ENCODE data around the gene CTAGE1.

The CTAGE1 gene

DNA sequence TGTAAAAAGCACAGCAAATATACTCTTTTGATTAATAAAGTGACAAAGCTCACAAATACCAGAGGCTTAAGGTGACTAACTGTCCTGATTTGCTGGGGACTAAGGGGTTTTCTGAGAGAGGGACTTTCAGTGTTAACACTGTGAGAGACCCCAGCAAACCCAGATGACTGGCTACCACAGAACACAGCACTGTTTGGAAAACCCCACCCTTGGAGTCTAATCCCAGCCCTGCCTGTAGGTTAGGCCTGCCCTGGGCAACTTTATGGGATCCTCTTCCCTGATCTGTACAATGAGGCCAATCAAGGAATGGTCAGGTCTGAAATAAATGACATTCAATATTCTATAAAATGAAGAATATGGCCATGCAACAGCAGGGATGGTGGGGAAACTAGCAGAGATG is 30.5 kb upstream of the CTAGE1 start:
- peaks cover 7% of the 10 kb centered on the region for H3K36me3 Mint-ChIP-seq (ENCODE audit: low read depth)
- H3K4me3 Mint-ChIP-seq = no peak overlapping the region
- H3K4me1 Mint-ChIP-seq (ENCODE audit: low read depth) = peaks cover 3% of the 10 kb centered on the region

GRCh38 chr18:22447792-22448191 is 30.1 kb upstream of the CTAGE1 start:
- Mint-ChIP-seq H3K9me3 (peaks cover 20% of the 10 kb centered on the region), H3K4me3 (no peak overlapping the region), H3K4me1 (ENCODE audit: low read depth) (peaks cover 2% of the 10 kb centered on the region), H3K36me3 (ENCODE audit: low read depth) (peaks cover 7% of the 10 kb centered on the region), H3K27me3 (peaks cover 3% of the 10 kb centered on the region), H3K27ac (no peak overlapping the region)

More for the DNA sequence above, 30.5 kb upstream of the CTAGE1 start:
- no peak overlapping the region for H3K27ac Mint-ChIP-seq
- H3K27me3 Mint-ChIP-seq = peaks cover 3% of the 10 kb centered on the region
- H3K9me3 Mint-ChIP-seq = peaks cover 20% of the 10 kb centered on the region

GRCh38 chr18:22446911-22447310 is 29.2 kb upstream of the CTAGE1 start:
- H3K4me1 Mint-ChIP-seq (ENCODE audit: low read depth) = no peaks in the 10 kb centered on the region

GRCh38 chr18:22446325-22446724 is 28.6 kb upstream of the CTAGE1 start:
- Mint-ChIP-seq H3K4me1 (ENCODE audit: low read depth) (no peaks in the 10 kb centered on the region), H3K27ac (no peak overlapping the region), H3K36me3 (ENCODE audit: low read depth) (peaks cover 7% of the 10 kb centered on the region), H3K4me3 (no peak overlapping the region), H3K9me3 (peaks cover 20% of the 10 kb centered on the region), H3K27me3 (peaks cover 3% of the 10 kb centered on the region)

More at GRCh38 chr18:22446911-22447310, 29.2 kb upstream of the CTAGE1 start:
- Mint-ChIP-seq H3K36me3 (ENCODE audit: low read depth) (peaks cover 7% of the 10 kb centered on the region), H3K27ac (no peak overlapping the region), H3K4me3 (no peak overlapping the region), H3K27me3 (peaks cover 3% of the 10 kb centered on the region), H3K9me3 (peaks cover 20% of the 10 kb centered on the region)

DNA sequence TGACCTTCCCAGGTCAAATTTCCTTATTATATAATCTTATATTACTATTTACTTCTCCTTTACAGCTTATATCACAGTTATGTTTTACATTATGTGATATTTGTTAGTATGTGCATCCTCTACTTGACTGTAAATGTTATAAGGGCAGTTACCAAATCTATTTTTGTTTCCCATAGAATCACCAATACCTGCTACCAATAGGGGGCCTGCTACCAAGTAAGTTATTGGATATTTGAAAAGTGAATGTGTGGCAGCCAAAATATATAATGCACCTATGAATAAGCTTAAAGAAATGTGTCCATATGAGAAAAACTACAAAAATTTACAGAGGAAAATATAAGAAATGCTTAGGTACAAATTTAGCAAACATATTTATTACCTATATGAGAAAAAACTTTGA is 23.9 kb upstream of the CTAGE1 start:
- Mint-ChIP-seq H3K4me3 (no peak overlapping the region), H3K27me3 (peaks cover 3% of the 10 kb centered on the region), H3K27ac (no peak overlapping the region), H3K4me1 (ENCODE audit: low read depth) (no peaks in the 10 kb centered on the region), H3K36me3 (ENCODE audit: low read depth) (no peaks in the 10 kb centered on the region), H3K9me3 (no peaks in the 10 kb centered on the region)

DNA sequence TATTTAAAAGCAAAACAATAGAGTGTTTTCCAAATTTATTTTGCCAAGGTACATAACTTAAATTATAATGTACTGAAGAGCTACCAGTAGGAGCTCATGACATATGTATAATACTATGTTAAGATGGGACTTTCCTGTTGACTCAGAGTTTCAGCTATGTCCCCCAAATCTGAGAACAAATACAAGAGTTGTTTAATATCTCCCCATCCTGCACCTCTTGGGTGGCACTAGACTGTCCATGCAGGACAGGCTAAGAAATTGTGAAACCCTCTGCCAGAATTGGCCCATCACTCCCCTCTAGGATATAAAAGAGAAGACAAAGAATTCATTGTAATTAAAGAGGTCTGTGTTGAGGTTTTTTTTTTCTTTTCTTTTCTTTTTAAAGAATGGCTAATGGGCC is 21.7 kb upstream of the CTAGE1 start:
- Mint-ChIP-seq H3K27me3 (no peaks in the 10 kb centered on the region), H3K4me1 (ENCODE audit: low read depth) (no peaks in the 10 kb centered on the region), H3K4me3 (no peak overlapping the region), H3K36me3 (ENCODE audit: low read depth) (no peaks in the 10 kb centered on the region), H3K27ac (no peak overlapping the region), H3K9me3 (no peaks in the 10 kb centered on the region)

DNA sequence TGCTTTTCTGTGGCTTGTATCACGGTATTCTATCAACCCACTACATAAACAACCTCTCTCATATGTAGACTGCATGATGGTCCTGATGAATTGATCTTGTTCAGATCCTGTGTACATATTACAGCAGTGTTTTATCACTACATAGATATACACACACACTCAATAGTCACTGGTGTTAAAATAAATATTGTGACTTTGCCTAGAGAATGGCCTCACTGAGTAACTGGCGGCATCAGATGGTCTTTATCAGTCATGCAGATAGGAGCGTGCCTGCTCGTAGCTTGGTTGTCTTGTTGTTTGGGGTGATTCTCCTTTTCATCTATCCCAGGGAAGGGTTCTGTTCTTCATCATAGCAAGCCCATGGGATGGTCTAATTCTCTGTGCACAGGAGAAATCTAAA is 18.4 kb upstream of the CTAGE1 start:
- H3K4me1 Mint-ChIP-seq (ENCODE audit: low read depth) = no peaks in the 10 kb centered on the region
- H3K27me3 Mint-ChIP-seq = no peaks in the 10 kb centered on the region
- no peak overlapping the region for H3K4me3 Mint-ChIP-seq
- no peak overlapping the region for H3K27ac Mint-ChIP-seq
- no peaks in the 10 kb centered on the region for H3K36me3 Mint-ChIP-seq (ENCODE audit: low read depth)
- H3K9me3 Mint-ChIP-seq = no peaks in the 10 kb centered on the region

DNA sequence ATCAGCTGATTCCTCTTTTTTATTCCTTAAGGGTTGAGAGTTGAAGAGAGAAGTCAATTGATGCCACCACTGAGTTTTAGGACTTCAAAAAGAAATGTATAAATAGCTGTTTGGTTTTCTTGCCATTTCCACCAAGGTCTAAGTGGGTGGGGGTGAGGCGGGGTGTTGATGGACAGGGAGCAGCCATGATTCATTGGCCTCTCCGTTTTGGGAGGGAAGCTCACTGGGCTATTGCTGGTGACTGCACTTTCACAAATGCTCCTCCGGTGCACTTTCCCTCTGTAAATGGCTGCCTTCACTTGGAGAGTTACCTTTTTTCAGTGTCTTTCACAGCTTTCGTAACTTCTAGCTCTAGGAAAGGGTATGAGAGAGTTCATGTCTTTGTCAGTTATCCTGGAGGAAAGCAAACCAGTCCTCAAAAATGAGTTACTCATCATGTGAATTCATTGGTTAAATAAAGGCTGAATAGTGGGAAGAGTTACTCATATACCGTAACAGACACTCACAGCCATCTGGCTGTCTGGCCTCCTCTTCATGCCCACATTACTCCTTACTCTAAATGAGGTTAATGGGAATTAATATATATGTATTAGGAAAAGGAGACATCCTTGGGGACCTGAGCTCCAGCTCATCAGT is 17.4 kb upstream of the CTAGE1 start:
- Mint-ChIP-seq H3K9me3 (no peaks in the 10 kb centered on the region), H3K36me3 (ENCODE audit: low read depth) (no peaks in the 10 kb centered on the region), H3K4me1 (ENCODE audit: low read depth) (no peaks in the 10 kb centered on the region), H3K4me3 (no peak overlapping the region), H3K27me3 (no peaks in the 10 kb centered on the region), H3K27ac (no peak overlapping the region)

- Mint-ChIP-seq H3K36me3 (ENCODE audit: low read depth) (no peaks in the 10 kb centered on the region), H3K27ac (no peak overlapping the region), H3K27me3 (no peaks in the 10 kb centered on the region), H3K4me1 (ENCODE audit: low read depth) (peaks cover 6% of the 10 kb centered on the region), H3K4me3 (no peak overlapping the region), H3K9me3 (no peaks in the 10 kb centered on the region)
Observed at GRCh38 chr18:22433956-22434355, 16.2 kb upstream of the CTAGE1 start.

- H3K4me3 Mint-ChIP-seq = no peak overlapping the region
- H3K9me3 Mint-ChIP-seq = no peaks in the 10 kb centered on the region
- H3K4me1 Mint-ChIP-seq (ENCODE audit: low read depth) = peaks cover 6% of the 10 kb centered on the region
Observed at GRCh38 chr18:22432657-22433137, 15.0 kb upstream of the CTAGE1 start.

DNA sequence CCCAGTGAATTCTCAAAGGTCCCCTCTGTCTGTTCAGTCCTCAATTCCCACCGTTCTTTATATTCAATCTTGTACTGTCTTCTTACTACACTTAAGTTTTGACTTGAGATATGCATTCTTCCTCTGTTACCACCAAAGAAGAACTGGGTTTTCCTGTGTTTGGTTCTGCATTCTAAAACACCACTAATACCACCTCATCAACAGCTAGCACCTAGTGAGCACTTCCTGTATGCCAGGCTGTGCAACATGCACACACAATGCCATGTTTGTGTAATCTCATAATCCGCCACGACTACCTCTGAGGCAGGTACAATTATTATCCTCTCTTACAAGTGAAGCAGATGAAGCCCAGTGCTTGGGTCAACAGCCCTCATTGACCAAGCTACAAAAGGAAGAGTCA is 11.8 kb upstream of the CTAGE1 start:
- Mint-ChIP-seq H3K27ac (no peak overlapping the region), H3K4me3 (no peak overlapping the region), H3K27me3 (no peaks in the 10 kb centered on the region), H3K36me3 (ENCODE audit: low read depth) (no peaks in the 10 kb centered on the region), H3K4me1 (ENCODE audit: low read depth) (peaks cover 6% of the 10 kb centered on the region), H3K9me3 (no peaks in the 10 kb centered on the region)

More at GRCh38 chr18:22432657-22433137, 15.0 kb upstream of the CTAGE1 start:
- Mint-ChIP-seq H3K36me3 (ENCODE audit: low read depth) (no peaks in the 10 kb centered on the region), H3K27me3 (no peaks in the 10 kb centered on the region), H3K27ac (no peak overlapping the region)

- Mint-ChIP-seq H3K27me3 (no peaks in the 10 kb centered on the region), H3K27ac (no peak overlapping the region), H3K36me3 (ENCODE audit: low read depth) (no peaks in the 10 kb centered on the region), H3K4me1 (ENCODE audit: low read depth) (peaks cover 6% of the 10 kb centered on the region), H3K9me3 (no peaks in the 10 kb centered on the region), H3K4me3 (no peak overlapping the region)
Observed at GRCh38 chr18:22428672-22429071, 11.0 kb upstream of the CTAGE1 start.

DNA sequence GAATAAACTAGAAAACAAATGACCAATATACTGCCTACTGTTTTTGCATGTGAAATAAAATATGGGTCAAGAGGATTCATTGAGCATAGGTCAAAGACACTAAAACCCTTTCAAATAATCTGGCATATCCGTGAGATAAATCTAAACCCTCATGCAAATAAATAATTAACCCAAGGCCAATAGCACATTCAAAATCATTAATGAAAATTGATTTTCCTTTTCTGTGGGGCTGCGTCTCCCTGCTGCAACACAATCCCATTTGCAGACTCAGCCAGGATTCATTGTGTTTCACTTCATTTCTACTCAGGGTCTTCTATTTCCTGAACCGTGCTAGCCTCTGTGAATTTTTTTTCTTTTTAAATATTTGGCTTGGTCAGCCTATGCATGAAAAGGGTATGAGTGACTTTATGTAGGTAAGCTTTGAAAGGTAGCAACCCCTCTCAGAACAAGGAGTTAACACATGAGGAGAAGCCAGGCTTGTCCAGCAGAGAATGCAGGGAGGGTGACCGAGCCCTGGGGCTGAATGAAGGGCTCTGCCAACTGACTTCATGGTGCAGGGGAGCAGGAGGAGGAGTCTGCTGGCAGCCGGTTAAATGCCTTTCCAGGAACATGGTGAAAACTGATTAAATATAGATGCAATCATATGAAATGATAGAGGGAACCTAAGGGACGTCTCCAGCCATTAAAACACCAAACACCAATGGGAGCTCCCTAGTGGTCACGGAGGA is 10.3 kb upstream of the CTAGE1 start:
- Mint-ChIP-seq H3K27ac (no peak overlapping the region), H3K27me3 (no peaks in the 10 kb centered on the region), H3K9me3 (no peaks in the 10 kb centered on the region), H3K4me1 (ENCODE audit: low read depth) (peaks cover 6% of the 10 kb centered on the region), H3K4me3 (no peak overlapping the region), H3K36me3 (ENCODE audit: low read depth) (no peaks in the 10 kb centered on the region)

GRCh38 chr18:22424565-22424963 is 6.8 kb upstream of the CTAGE1 start:
- H3K4me3 Mint-ChIP-seq = no peak overlapping the region
- peaks cover 3% of the 10 kb centered on the region for H3K4me1 Mint-ChIP-seq (ENCODE audit: low read depth)
- no peaks in the 10 kb centered on the region for H3K27me3 Mint-ChIP-seq
- H3K9me3 Mint-ChIP-seq = no peaks in the 10 kb centered on the region
- no peaks in the 10 kb centered on the region for H3K36me3 Mint-ChIP-seq (ENCODE audit: low read depth)
- H3K27ac Mint-ChIP-seq = no peak overlapping the region

- Mint-ChIP-seq H3K27me3 (no peaks in the 10 kb centered on the region), H3K9me3 (no peaks in the 10 kb centered on the region), H3K27ac (no peak overlapping the region), H3K4me3 (no peak overlapping the region), H3K4me1 (ENCODE audit: low read depth) (no peaks in the 10 kb centered on the region), H3K36me3 (ENCODE audit: low read depth) (no peaks in the 10 kb centered on the region)
Observed at GRCh38 chr18:22423878-22424564, 6.3 kb upstream of the CTAGE1 start.
